ENCODE results near the gene RET. TPM values are rescaled to one million over a fixed set of nuclear protein-coding genes. Genes with fewer than 3 reads are reported as not detected.
A peak's percentile ranks its signal among the peaks of the same experiment; 100 is the strongest.

The RET gene
- total RNA-seq, 3 donors from 2014 or later (not counting 1 experiment from before 2014, with no cell fraction given) = 0.16 TPM; not detected in 2

DNA sequence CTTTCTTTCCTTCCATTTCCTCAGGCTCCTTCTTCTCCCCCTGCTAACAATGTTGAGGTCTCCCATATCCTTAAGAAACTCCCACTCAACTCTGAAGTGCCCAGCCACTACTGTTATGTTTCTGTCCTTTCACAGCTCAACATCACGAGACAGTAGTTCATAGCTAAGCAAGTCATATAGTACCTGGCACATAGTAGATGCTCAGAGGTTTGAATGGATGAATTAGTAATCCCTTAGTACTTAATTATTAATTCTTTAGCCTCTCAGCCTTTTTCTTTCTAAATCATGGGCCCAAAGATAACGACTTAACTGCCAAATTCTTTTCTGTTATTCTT, 84.0 kb downstream of the RET start:
- Histone ChIP-seq H3K27ac (ENCODE audit: low read length) (peak overlapping the region; percentile 4), H3K27me3 (ENCODE audit: control insufficient read depth, insufficient read depth, low read length) (no peaks in the 10 kb centered on the region), H3K9me3 (ENCODE audit: control insufficient read depth, insufficient read depth, low read length) (no peaks in the 10 kb centered on the region), H3K4me1 (ENCODE audit: control insufficient read depth, insufficient read depth, low read length) (peaks cover 27% of the 10 kb centered on the region), H3K36me3 (ENCODE audit: control insufficient read depth, insufficient read depth, low read length) (peaks cover 33% of the 10 kb centered on the region), H3K4me3 (ENCODE audit: low read length) (no peak overlapping the region)
- WGBS (ENCODE audit: insufficient coverage) = 100% methylated on average over 1 of the region's 2 CpGs
- intact Hi-C loops (cut with micrococcal nuclease) = loop anchor here (5.0 kb wide), 1 partner anchor 34 kb away; no protein-coding TSS in a partner anchor
- peaks cover 56 to 63% of the 10 kb centered on the region in 2 donors for H3K4me1 Mint-ChIP-seq
- no peaks in the 10 kb centered on the region for H3K36me3 Mint-ChIP-seq
- no peaks in the 10 kb centered on the region for H3K9me3 Mint-ChIP-seq
- H3K27ac Mint-ChIP-seq = peak overlapping the region; percentile 65 to 71
- H3K27me3 Mint-ChIP-seq (ENCODE audit: low read depth in 2 of 2) = no peaks in the 10 kb centered on the region
- H3K4me3 Mint-ChIP-seq = peak overlapping the region; percentile 3
- ATAC-seq = no peak
- DNase-seq = no peak
- TF ChIP-seq, protein P1, sequence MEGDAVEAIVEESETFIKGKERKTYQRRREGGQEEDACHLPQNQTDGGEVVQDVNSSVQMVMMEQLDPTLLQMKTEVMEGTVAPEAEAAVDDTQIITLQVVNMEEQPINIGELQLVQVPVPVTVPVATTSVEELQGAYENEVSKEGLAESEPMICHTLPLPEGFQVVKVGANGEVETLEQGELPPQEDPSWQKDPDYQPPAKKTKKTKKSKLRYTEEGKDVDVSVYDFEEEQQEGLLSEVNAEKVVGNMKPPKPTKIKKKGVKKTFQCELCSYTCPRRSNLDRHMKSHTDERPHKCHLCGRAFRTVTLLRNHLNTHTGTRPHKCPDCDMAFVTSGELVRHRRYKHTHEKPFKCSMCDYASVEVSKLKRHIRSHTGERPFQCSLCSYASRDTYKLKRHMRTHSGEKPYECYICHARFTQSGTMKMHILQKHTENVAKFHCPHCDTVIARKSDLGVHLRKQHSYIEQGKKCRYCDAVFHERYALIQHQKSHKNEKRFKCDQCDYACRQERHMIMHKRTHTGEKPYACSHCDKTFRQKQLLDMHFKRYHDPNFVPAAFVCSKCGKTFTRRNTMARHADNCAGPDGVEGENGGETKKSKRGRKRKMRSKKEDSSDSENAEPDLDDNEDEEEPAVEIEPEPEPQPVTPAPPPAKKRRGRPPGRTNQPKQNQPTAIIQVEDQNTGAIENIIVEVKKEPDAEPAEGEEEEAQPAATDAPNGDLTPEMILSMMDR (IDR thresholded peaks at IDR 0.05) = no peak

DNA sequence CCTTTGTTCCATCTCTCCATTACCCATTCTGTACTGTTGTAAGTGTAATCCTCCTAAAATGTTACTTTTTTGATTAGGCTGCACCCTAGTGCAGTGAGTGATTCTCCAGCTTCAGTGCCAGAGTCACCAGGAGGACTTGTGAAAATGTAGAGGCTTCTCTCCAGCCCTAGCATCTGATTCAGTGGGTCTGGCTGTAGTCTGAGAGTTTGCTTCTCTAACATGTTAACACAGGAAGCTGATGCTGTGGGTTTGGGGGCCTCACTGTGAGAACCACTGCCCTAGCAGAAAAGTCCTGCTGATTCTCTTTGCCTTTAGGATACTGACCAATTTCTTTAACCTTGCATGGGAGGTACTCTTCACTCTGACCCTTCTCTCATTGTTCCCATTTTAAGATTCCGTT, 85.7 kb downstream of the RET start:
- Mint-ChIP-seq H3K4me3 (peak overlapping the region; percentile 62), H3K4me1 (peaks cover 46 to 49% of the 10 kb centered on the region in 2 donors), H3K36me3 (no peaks in the 10 kb centered on the region), H3K27me3 (ENCODE audit: low read depth in 2 of 2) (no peaks in the 10 kb centered on the region), H3K27ac (peak overlapping the region; percentile 65 to 71), H3K9me3 (no peaks in the 10 kb centered on the region)
- no peaks in the 10 kb centered on the region for H3K9me3 ChIP-seq (ENCODE audit: control insufficient read depth, insufficient read depth, low read length)
- H3K4me3 ChIP-seq (ENCODE audit: low read length) = no peak overlapping the region
- intact Hi-C loops (cut with micrococcal nuclease) = loop anchor here (2.0 to 5.0 kb wide), 2 partner anchors 24 to 35 kb away; partner anchors contain the start of gene CSGALNACT2
- DNase-seq (peak; percentile 20 to 27), ATAC-seq (peak; percentile 84 to 97 (median 86))
- peak overlapping the region; percentile 1 for H3K27ac ChIP-seq (ENCODE audit: low read length)
- 74% methylated on average over 1 of the region's 1 CpG for WGBS (ENCODE audit: insufficient coverage)
- TF ChIP-seq, protein P1 (IDR thresholded peaks at IDR 0.05) = no peak
- H3K27me3 ChIP-seq (ENCODE audit: control insufficient read depth, insufficient read depth, low read length) = no peaks in the 10 kb centered on the region
- peaks cover 40% of the 10 kb centered on the region for H3K36me3 ChIP-seq (ENCODE audit: control insufficient read depth, insufficient read depth, low read length)
- peaks cover 22% of the 10 kb centered on the region for H3K4me1 ChIP-seq (ENCODE audit: control insufficient read depth, insufficient read depth, low read length)

DNA sequence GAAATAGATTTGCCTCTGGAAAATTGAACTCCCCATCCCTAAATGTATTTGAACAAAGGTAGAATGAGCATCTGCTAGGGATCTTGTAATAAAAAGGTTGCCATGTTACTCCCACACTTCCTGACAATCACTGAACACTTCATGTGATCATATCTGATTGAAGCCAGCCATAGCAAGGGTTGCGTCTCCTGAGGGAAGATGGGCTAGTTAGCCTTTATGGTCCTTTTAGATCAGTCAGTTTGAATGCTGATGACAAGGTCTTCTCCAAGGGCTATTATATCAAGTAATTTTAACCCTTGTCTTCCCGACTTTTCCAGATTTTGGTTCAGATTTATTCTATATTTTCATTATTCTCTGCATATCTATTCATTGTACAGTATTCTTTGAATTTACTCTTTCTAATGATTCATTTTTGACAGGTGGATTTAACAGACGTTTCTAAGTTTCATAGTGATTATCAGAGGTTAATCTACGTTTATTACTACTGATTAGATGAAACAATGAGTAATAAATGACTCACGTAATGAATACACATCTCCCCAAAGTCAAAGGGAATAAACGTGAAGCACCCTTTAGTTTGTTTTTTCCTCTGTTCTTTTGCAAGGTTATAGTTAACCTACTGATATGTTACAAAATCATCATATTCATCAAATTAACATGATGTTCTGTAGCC, 89.5 kb downstream of the RET start:
- Mint-ChIP-seq H3K4me1 (peaks cover 40 to 59% of the 10 kb centered on the region in 2 donors), H3K36me3 (peaks cover 25% of the 10 kb centered on the region), H3K27ac (peak overlapping the region; percentile 11 to 16), H3K9me3 (no peaks in the 10 kb centered on the region), H3K4me3 (no peak overlapping the region), H3K27me3 (ENCODE audit: low read depth in 2 of 2) (no peaks in the 10 kb centered on the region)
- no peaks in the 10 kb centered on the region for H3K27me3 ChIP-seq (ENCODE audit: control insufficient read depth, insufficient read depth, low read length)
- no peak for DNase-seq
- intact Hi-C loops (cut with micrococcal nuclease) = no loop called here
- WGBS (ENCODE audit: insufficient coverage) = 89% methylated on average over 3 of the region's 6 CpGs
- H3K4me3 ChIP-seq (ENCODE audit: low read length) = no peak overlapping the region
- no peak for ATAC-seq
- TF ChIP-seq, protein P1 (IDR thresholded peaks at IDR 0.05) = no peak
- H3K27ac ChIP-seq (ENCODE audit: low read length) = no peak overlapping the region
- peaks cover 15% of the 10 kb centered on the region for H3K4me1 ChIP-seq (ENCODE audit: control insufficient read depth, insufficient read depth, low read length)
- peaks cover 49% of the 10 kb centered on the region for H3K36me3 ChIP-seq (ENCODE audit: control insufficient read depth, insufficient read depth, low read length)
- no peaks in the 10 kb centered on the region for H3K9me3 ChIP-seq (ENCODE audit: control insufficient read depth, insufficient read depth, low read length)
